ENCODE data around the gene IKZF1.

DNA sequence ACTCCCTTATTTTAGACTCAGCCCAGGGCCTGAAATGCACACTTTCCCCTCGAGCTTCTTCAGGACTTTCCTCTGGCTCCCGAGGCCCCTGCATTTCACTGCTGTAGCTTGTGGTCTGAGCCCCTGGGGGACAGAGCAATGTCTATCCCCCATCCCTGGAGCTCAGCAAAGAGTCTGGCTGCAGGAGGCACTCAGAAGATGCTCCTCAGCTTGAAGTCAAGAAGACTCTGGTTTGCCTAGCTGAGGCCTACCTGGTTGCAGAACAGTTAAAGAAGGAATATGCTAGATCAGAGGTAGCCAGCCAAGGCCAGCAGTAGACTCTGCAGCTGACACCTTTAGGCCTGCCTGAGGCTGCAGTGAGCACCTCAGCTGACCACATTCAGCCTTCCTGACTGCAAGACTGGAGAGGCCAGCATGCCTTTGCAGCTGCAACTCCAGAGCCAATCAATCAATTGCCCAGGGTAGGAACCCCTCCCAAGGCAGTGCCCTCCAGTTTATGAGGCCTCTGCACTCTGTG, 36.9 kb upstream of the IKZF1 start:
- TF ChIP-seq, protein P1, sequence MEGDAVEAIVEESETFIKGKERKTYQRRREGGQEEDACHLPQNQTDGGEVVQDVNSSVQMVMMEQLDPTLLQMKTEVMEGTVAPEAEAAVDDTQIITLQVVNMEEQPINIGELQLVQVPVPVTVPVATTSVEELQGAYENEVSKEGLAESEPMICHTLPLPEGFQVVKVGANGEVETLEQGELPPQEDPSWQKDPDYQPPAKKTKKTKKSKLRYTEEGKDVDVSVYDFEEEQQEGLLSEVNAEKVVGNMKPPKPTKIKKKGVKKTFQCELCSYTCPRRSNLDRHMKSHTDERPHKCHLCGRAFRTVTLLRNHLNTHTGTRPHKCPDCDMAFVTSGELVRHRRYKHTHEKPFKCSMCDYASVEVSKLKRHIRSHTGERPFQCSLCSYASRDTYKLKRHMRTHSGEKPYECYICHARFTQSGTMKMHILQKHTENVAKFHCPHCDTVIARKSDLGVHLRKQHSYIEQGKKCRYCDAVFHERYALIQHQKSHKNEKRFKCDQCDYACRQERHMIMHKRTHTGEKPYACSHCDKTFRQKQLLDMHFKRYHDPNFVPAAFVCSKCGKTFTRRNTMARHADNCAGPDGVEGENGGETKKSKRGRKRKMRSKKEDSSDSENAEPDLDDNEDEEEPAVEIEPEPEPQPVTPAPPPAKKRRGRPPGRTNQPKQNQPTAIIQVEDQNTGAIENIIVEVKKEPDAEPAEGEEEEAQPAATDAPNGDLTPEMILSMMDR (IDR thresholded peaks at IDR 0.05; ENCODE audit: low read depth, low read length, poor library complexity, severe bottlenecking), result no peak
- TF ChIP-seq EZH2phosphoT487 (IDR thresholded peaks at IDR 0.05; ENCODE audit: borderline replicate concordance, low read length), result no peak
